Hematopoietic multipotent progenitor cell (in vitro differentiated cells): Measurements from ENCODE around the gene MDFIC. TPM values are rescaled to one million over a fixed set of nuclear protein-coding genes. Genes with fewer than 3 reads are reported as not detected.

Experiments used
- DNase-seq, 3 donors: peaks; one replicate each; pipeline ENCODE4 v3.0.0-alpha.2; 2011 to 2015; ENCODE audit warnings: low read depth in 2 of 3, low spot score in 2 of 3
- total RNA-seq: library from RNA; depleted of rRNA; stranded (reverse); fragments of >200 nt; gene quantifications from one replicate; pipeline ENCODE4 v1.2.3, GENCODE V29; 2012

The MDFIC gene
- total RNA-seq, 1 donor: 9.4 TPM

DNA sequence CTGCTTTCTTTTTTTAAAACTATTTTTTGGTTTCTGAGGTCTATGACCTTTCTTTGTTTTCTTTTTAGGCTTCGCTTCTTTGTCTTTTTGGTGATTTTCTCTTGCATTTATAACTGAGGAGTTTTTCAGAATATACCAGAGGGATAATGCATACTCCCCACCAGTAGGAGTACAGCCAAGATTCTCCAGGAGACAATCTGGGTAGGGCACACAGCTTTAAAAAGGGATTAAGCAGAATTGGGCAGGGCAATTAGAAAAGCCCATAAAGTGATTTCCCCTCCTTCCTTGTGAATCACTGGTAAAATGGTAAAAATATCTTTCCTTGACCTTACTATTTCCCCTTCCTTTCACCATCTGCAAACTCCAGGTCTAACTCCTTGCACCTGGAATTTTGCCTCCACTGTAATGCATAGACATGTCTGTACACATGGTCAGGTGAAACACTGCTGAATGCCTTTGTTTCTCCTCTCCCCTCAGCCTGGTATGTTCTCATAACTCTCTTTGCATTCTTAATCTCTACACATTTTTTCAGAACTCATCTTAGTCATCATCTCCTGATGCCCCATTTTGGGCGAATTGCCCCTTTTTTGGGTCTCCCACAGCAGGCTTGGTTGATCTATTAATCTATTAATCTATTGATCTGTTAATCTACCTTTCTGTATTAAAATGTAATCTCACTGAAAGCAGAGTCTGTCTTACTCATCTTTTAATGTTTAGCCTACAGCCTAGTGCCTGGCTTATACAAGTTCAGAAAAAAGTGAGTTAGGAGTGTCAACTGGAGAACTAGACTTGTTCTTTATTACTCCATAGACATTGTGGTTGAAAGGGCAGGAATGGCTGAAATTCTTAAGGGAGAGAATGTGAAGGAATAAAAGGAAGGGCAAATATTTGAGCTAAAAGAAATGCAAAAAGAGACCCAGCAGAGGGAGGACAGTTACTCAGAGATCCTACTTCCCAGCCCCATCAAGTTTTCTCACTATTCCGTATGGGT is 64.6 kb downstream of the MDFIC start:
- no peak for DNase-seq

DNA sequence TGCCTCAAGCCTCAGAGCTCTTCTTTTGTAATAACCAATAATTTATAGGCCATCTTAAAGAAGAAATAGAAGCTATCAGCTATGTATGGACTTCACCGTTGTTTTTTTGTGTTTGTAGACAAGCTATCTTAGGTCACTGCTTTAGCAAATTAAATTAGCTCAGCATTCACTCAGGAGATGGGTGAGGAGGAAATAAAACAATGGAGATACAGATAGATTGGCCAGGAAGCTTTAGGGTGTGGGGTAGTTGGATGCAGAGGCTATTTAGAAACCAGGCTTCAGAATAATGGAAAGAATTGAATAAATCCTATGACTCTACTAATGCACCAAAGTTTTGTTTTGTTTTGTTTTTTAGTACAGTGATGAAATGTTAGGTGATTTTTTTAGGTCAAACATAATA is 66.1 kb downstream of the MDFIC start:
- DNase-seq: no peak

DNA sequence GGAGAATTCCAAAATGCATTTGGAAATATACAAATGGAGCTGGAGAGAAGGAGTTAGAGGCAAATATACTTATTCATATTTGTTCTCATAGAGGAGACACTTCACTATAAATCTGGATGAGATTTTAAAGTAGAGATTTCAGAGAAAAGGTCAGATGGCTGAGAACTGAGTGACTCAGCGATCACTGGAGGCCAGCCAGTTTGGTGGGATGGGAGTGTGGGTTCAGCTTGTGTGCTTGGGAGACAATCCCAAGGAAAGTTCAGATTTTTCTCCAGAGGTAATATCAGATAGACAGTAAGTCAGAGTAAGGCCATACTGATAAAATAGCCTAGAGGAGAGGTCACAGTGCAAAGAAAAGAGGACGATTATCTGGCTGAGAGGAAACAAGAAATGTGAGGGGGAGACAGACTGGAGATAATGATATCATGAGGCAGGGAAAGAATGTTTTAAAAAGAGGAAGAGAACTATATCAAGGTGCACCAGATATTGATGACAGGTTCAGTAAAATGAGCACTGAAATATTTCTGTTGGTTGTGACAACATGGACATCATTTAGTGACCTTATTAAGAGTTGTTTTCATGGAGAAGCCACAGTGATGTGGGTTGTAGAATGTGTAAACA is 67.0 kb downstream of the MDFIC start:
- DNase-seq: peak in 1 of 3 donors; percentile 35

DNA sequence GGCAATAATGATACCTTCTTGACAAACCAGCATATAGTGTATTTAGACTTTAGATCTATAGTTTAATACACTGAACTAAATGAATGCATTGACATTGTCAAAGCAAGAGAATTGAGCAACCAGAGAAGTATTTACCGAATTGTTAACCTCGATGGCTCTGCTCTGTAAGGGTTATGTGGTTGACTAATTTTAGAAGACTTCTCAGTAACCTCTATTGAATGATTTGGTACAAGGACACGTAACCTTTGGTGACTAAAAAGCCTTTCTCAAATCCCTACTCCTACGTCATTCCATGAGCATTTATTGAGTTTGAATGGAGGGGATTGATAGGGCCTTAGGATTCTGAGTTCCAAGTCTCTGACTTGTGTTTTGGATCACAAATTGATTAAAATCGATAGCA is 67.6 kb downstream of the MDFIC start:
- DNase-seq: no peak

GRCh38 chr7:114997487-114998404 is 75.9 kb downstream of the MDFIC start:
- no peak for DNase-seq

DNA sequence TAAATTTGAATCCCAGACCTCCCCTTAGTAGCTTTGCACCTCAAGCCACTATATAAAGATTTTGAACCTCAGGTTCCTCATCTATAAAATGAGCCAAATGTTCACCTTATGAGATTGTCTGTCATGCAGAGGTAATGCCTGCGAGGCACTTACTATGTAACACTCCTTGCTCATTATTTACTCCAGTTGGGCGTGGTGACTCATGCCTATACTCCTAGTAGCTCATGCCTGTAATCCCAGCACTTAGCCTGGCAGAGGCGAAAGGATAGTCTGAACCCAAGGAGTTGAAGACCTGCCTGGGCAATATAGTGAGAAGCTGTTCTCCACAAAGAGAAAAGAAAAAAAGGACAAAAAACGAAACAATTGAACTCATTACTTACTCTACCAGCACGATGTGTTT is 82.2 kb downstream of the MDFIC start:
- DNase-seq: no peak

- DNase-seq: no peak
Measured at GRCh38 chr7:115005251-115005650, 83.4 kb downstream of the MDFIC start.

GRCh38 chr7:115005953-115006352 is 84.1 kb downstream of the MDFIC start:
- DNase-seq: no peak

DNA sequence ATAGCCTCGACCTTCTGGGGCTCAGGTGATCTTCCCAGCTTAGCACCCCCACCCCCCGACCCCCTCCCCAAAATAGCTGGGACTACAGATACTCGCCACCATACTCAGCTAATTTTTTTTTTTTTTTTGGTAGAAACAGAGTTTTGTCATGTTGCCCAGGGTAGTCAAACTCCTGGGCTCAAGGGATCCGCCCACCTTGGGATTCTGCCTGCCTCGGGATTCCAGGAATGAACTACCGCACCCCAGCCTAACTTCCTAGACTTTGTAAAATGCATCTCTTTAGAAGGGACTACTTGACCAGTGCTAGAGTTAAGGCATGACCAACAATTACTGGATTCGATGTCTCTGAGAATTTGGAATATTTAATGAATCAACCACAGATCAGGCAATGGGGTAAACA is 85.9 kb downstream of the MDFIC start:
- no peak for DNase-seq

DNA sequence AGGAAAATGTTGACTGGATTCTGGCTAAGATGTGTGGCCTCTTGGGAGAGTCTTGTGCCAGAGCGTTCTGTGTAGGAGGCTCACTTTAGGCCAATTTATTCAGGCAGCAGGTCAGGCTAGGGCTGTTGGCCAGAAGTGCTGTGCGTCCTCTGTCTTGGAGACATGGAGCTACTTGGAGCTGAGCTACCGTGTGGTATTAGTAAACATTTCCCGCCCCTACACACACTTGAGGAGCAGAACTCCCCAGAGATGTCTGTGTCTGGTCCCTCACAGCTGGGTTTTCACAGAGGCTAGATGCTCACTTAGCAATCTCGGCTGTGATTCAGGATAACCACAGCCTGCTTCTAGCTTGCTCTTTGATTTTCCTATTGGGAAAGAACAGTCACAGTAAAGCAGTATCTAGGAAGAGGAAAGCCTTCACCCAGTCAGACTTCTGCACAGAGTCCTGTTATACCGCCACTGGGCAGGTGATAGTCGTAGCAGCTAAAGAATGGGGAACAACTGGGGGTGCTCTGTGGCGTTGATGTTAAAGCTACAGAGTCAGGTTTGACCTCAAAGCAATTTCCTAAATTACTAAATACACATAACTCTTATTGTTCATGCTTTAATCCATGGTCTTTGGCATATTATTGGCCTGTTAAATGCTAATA is 86.7 kb downstream of the MDFIC start:
- DNase-seq: peak in 1 of 3 donors; percentile 21

GRCh38 chr7:115009139-115009538 is 87.2 kb downstream of the MDFIC start:
- no peak for DNase-seq

DNA sequence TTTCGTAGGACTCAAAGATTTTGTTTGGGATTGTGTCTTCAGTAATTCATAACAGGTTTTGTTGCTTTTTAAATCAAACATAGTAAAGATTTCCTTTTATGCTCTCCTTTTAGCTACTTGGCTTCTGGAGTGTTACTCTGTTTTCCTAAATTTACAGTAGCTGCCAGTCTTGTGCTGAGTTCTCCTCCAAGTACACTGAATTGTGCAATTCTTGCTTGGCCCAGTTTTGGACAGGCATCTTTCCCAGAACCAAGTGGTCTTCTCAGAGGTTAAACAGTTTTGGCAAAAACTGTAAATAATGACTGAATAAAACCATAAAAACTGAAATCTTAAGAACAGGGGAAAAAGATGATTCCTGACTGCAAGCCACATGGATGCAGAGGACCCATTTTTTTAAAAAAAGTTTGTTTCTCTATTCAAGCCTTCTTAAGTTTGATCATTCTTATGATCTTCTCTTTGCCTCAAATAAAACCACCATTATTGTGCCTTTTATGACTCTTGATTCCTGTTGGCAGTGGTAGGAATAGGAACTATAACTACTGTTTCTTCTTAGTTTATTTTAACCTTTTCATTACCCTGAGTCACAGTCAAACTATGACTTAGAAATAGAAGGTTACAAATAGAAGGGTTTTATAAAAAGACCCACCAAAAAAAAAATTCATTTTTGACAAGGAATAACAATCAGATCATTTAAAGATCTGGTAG is 88.0 kb downstream of the MDFIC start:
- DNase-seq: no peak

DNA sequence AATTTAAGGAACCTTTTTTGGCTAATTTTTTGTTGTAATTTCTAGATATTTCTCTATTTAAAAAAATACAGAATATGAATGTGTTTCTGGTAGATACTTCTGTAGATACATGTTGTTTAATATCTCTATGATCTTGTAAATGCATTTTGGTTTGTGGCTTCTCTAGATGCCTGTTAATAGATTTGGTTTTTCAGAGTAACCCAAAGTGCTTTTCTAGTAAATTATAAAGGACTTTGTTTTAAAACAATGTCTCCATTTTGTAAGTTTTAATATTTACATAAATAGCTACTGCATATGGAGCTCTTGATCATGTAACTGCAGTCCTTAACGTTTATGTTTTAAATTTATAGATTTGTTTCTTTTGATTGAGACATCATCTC is 88.5 kb downstream of the MDFIC start:
- DNase-seq: no peak

DNA sequence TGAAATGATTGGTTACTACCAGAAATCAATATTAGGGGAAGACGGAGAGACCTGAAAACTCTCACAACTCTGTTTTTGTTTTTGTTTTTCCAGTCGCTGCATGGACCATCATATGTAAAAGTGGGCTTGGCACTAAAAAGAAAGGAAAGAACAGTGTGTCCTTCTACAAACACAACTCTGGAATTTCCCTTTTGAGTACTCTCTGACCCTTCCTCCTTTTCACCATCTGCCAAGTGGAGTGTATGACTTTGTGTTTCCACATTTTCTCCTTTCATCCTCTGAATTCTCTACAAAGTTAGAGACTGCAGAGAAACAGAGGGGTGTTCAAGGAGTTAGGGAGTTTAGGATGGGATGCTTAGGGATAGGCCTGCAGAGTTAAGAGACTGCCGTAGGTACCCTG is 92.0 kb downstream of the MDFIC start:
- DNase-seq: no peak

- DNase-seq: no peak
Measured at GRCh38 chr7:115014794-115015193, 92.9 kb downstream of the MDFIC start.

DNA sequence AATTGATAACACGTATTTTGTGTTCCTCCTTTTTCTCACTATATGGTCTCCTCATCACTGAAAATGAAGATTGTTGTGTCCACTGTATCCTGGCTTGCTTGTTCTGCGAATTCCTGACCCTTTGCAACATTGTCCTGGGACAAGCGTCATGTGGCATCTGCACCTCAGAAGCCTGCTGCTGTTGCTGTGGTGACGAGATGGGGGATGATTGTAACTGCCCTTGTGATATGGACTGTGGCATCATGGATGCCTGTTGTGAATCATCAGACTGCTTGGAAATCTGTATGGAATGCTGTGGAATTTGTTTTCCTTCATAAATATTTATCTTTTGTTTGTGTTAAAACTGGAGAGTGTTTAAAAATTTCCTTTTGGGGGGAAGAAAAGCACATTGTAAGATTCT is 93.7 kb downstream of the MDFIC start:
- no peak for DNase-seq

DNA sequence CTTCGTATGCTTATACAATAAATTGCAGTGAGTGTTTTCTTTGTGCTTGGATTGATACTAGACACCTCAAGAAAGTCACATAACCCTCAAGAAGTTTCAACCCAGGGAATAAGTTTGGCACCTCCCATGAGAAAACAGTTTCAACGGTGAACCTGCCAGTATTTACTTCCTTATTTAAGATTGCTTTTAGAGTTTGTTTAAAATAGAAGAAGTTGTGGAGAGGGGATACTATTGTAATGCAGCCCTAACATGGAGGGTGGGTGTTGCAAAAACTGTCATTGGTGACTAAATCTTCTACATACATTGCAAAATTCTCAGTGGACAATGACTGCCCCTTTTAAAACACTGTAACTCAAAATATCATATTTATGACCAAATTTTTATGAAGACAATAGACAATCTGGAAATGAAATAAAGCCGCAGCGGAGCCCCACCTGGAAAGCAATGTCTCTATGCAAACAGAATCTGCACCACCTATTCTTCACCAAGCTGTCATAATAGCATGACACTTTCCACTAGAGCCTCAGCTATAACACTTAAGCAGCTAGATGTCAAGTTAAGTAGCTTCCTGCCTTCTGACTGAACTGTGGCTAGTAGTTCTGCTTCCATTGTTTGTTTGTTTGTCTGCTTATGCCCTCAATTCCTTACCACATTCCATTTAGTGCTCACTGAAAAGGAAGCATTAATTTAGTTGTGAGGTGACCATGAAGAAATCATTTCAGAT is 98.2 kb downstream of the MDFIC start:
- DNase-seq: peak in 1 of 3 donors; percentile 60

GRCh38 chr7:115023219-115023618 is 101.3 kb downstream of the MDFIC start:
- DNase-seq: peak in 2 of 3 donors; percentile 47 to 84

- peak in 2 of 3 donors; percentile 16 to 77 for DNase-seq
Measured at GRCh38 chr7:115024276-115024675, 102.4 kb downstream of the MDFIC start.
